IPS-15b (cell line): Measurements from ENCODE around the gene BRSK2.
"Not testable (repeated sequence)": the region's sequence is repeated elsewhere in the genome, so short reads cannot be mapped to it uniquely, and the experiment has no call there.

Experiments
- H3K27me3 ChIP-seq: one replicate; pipeline ENCODE4 v1.6.1; 2013; ENCODE audit warnings: low read length; ENCODE audit not compliant: control insufficient read depth, insufficient read depth
- H3K36me3 ChIP-seq: one replicate; pipeline ENCODE4 v1.6.1; 2013; ENCODE audit warnings: low read length; ENCODE audit not compliant: control insufficient read depth, insufficient read depth
- H3K4me1 ChIP-seq: one replicate; pipeline ENCODE4 v1.6.1; 2013; ENCODE audit warnings: mild to moderate bottlenecking, low read length; ENCODE audit not compliant: control insufficient read depth, insufficient read depth
- H3K4me3 ChIP-seq: one replicate; pipeline ENCODE4 v1.5.1; 2013; ENCODE audit warnings: low read depth, low read length
- H3K9ac ChIP-seq: one replicate; pipeline ENCODE4 v1.6.1; 2013; ENCODE audit warnings: low read depth, mild to moderate bottlenecking, low read length
- H3K9me3 ChIP-seq: one replicate; pipeline ENCODE4 v1.6.1; 2013; ENCODE audit warnings: mild to moderate bottlenecking, low read length; ENCODE audit not compliant: control insufficient read depth, insufficient read depth

BRSK2 gene

DNA sequence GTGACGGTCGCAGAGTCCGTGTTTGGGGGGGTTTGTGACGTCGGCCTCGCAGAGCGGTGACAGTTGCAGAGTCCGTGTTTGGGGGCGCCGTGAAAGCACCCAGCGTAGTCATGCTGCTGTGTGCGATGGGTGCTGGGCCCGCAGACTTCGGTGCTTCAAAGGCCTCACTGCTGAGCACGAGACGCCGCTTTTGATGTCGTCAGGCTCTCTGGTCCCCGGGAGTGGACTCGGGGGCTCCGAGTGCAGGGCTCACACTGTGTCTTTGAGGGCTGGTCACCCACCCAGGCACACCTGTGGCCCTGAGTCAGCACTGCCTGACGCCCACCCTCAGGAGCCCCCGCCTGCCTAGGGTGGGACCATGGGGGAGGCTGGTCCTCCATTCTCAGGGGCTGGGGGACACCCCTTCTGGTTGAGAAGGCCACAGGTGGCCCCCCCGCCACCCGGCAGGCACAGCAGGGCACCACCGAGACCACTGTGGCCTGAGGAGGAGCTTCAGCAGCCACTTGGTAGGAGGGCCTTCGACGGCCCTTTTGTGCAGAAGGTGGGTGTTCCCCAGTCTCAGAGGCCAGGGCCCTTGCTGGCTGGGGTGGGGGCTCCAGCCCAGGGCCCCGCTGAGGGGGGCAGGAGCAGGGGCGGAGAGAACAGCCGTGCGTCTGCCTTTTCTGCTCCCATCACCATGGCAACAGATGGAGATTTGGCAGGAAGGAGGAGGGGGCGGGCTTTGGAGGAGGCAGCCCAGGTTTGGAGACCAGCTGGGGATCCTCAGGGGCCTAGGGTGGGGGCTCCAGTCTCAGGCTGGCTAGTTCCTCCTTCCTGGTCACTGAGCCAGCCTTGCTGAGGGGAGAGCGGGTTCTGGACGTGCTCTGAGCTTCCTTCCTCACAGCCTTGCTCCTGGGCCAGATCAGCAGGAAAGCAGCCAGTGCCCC, 20.9 kb downstream of the BRSK2 start:
- H3K4me1 ChIP-seq: no peaks in the 10 kb centered on the region
- H3K27me3 ChIP-seq: no peaks in the 10 kb centered on the region
- no peak overlapping the region for H3K4me3 ChIP-seq
- H3K9ac ChIP-seq: no peak overlapping the region
- no peaks in the 10 kb centered on the region for H3K36me3 ChIP-seq
- peaks cover 12% of the 10 kb centered on the region for H3K9me3 ChIP-seq

DNA sequence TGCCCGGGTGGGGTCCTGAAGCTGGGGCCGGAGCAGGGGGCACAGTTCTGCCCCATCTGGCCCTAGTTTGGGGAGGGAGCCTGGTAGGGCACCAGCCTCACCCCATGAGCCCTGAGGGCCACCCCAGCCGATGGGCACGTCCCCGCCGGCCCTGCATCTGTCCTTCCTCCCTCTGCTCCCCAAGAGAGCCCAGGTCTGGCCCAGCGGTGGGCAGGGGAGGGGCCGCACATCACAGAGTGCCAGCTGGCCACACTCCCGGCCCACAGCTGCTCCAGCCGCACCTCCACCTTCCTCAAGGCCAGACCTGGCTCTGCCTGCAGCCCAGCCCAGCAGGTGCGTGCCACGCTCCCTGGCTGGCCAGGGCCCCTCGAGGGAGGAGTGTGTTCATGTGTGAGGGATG, 21.6 kb downstream of the BRSK2 start:
- Histone ChIP-seq H3K36me3 (no peaks in the 10 kb centered on the region), H3K27me3 (no peaks in the 10 kb centered on the region), H3K9me3 (peaks cover 19% of the 10 kb centered on the region), H3K4me3 (no peak overlapping the region), H3K4me1 (no peaks in the 10 kb centered on the region), H3K9ac (no peak overlapping the region)

DNA sequence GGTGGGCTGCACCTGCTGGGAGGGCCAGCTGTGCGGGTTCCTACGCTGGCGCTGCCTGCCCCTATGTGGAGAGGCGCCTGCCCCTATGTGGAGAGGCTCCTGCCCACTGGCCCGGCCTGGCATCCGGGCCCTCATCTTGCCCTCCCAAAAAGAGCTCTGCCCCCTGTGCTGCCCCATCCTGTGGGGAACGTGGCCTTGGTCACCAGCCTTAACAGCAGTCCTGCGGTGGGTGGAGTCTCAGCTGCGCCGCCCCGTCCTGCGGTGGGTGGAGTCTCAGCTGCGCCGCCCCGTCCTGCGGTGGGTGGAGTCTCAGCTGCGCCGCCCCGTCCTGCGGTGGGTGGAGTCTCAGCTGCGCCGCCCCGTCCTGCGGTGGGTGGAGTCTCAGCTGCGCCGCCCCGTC, 22.0 kb downstream of the BRSK2 start:
- not testable (repeated sequence) for H3K4me1 ChIP-seq, H3K36me3 ChIP-seq, H3K9ac ChIP-seq, H3K27me3 ChIP-seq, H3K4me3 ChIP-seq
- peaks cover 22% of the 10 kb centered on the region for H3K9me3 ChIP-seq

DNA sequence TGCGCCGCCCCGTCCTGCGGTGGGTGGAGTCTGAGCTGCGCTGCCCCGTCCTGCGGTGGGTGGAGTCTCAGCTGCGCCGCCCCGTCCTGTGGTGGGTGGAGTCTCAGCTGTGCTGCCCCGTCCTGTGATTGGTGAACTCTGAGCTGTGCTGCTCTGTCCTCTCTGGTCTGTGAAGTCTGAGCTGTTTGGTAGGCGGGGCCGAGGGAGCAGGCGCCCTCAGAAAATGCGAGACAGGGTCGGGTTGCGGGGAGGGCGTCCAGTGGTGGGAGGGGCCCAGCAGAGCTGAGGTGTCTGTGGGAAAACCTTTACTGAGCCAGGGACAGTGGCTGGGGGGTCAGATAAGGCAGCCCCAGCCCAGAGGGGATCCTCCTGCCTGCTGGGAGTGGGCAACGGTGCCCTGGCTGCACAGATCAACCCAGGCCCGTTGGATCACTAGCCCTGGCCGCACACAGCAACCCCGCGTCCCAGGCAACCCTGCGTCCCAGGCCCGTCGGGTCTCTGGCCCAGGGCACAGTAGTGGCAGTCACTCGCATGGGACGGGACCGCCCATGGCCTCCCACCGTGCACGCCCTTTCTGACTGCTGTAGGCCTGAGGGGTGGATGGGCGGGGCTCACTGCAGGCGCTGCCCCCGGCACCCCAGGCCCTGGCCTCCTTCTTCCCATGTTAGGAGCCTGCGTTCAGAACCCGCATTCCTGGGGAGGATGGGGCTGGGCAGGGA, 22.8 kb downstream of the BRSK2 start:
- H3K36me3 ChIP-seq: no peaks in the 10 kb centered on the region
- no peaks in the 10 kb centered on the region for H3K27me3 ChIP-seq
- H3K4me3 ChIP-seq: no peak overlapping the region
- H3K9ac ChIP-seq: no peak overlapping the region
- no peaks in the 10 kb centered on the region for H3K4me1 ChIP-seq
- peaks cover 28% of the 10 kb centered on the region for H3K9me3 ChIP-seq

DNA sequence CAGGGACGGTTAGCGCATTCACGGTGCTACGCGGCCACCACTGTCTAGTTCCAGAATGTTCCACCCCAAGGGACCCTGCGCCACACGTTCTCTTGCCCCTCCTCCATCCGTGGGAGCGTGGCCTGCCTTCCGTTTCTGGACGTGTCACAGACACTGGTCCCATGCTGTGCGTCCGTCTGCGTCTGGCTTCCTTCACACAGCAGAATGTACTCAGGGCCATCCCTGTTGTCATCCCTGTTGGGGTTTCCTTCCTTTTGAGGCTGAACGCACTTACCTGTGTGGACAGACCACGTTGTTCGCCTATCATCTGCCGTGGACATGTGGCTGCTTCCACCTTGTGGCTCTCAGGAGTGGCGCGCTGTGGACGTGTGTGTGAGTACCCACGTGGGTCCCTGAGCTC, 24.9 kb downstream of the BRSK2 start:
- Histone ChIP-seq H3K36me3 (no peaks in the 10 kb centered on the region), H3K27me3 (no peaks in the 10 kb centered on the region), H3K9me3 (peaks cover 34% of the 10 kb centered on the region), H3K9ac (no peak overlapping the region), H3K4me1 (no peaks in the 10 kb centered on the region), H3K4me3 (no peak overlapping the region)

DNA sequence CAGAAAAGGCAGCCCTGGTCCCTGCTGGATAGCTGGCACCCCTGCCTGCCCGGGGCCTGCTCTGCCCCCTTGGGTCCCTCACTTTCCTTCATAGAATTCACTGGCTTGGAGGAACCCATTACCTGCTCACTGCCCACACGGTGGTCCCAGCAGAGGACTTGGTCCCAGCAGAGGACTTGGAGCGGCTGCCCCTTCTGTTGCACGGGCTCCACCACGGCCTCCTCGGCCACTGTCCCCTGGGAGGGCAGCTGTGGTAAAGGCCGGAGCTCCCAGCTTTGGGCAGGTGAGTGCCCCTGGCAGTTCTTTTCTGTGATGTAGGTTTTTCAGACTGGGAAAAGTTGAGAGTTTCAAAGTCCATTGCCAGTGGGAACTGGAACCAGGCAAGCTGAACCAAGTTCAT, 25.9 kb downstream of the BRSK2 start:
- Histone ChIP-seq H3K9ac (no peak overlapping the region), H3K4me1 (no peaks in the 10 kb centered on the region), H3K36me3 (no peaks in the 10 kb centered on the region), H3K27me3 (no peaks in the 10 kb centered on the region), H3K4me3 (no peak overlapping the region), H3K9me3 (peaks cover 34% of the 10 kb centered on the region)

DNA sequence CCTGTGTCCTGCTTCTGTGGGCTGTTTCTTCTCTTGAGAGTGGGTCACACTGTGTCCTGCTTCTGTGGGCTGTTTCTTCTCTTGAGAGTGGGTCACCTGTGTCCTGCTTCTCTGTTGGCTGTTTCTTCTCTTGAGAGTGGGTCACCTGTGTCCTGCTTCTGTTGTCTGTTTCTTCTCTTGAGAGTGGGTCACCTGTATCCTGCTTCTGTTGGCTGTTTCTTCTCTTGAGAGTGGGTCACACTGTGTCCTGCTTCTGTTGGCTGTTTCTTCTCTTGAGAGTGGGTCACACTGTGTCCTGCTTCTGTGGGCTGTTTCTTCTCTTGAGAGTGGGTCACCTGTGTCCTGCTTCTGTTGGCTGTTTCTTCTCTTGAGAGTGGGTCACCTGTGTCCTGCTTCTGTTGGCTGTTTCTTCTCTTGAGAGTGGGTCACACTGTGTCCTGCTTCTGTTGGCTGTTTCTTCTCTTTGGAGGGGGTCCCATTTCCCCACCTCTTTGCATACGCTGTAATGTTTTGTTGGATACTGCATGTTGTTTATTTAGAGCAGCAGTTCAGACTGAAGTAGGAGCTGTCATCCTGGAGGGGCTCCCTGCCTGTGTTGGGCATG, 28.6 kb downstream of the BRSK2 start:
- not testable (repeated sequence) for H3K9ac ChIP-seq, H3K4me1 ChIP-seq, H3K36me3 ChIP-seq, H3K27me3 ChIP-seq, H3K4me3 ChIP-seq
- H3K9me3 ChIP-seq: peaks cover 34% of the 10 kb centered on the region

DNA sequence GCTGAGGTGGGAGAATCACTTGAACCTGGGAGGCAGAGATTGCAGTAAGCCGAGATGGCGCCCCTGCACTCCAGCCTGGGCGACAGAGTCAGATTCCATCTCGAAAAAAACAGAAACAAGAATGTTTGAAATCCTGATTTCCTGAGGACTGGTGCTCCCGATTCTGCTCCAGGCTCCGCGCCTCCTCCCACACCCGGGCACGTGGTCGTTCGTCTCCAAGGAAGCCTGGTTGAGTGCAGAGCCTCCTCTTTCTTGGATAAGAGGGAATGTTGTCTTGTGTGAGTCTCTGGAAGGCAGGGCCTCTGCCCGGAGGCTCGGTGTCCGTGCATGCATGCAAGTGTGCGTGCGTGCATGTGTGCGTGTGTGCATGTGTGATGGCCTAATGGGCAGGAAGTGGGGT, 30.1 kb downstream of the BRSK2 start:
- peaks cover 26% of the 10 kb centered on the region for H3K9me3 ChIP-seq
- H3K27me3 ChIP-seq: no peaks in the 10 kb centered on the region
- H3K9ac ChIP-seq: no peak overlapping the region
- no peaks in the 10 kb centered on the region for H3K36me3 ChIP-seq
- no peak overlapping the region for H3K4me3 ChIP-seq
- no peaks in the 10 kb centered on the region for H3K4me1 ChIP-seq

DNA sequence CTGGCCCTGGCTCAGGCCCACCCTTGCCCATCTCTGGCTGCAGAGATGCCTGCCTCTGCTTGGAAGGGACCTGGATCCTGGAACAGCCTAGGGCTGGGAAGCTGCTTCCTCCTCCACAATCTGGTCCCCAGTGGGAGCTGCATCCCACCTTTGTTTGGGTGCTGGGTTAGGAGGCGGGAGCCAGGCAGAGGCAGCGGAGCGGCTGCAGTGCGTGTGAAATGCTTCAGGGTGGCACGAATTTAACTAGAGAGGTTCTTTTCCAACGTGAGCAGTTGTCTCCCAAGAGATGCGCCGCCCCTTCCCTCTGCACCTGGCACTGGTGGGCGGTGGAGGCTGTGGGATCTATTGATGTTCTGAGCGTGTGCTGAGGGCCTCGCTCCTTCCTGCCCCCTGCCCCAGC, 31.6 kb downstream of the BRSK2 start:
- Histone ChIP-seq H3K4me3 (no peak overlapping the region), H3K9ac (no peak overlapping the region), H3K4me1 (no peaks in the 10 kb centered on the region), H3K9me3 (peaks cover 15% of the 10 kb centered on the region), H3K36me3 (no peaks in the 10 kb centered on the region), H3K27me3 (no peaks in the 10 kb centered on the region)

DNA sequence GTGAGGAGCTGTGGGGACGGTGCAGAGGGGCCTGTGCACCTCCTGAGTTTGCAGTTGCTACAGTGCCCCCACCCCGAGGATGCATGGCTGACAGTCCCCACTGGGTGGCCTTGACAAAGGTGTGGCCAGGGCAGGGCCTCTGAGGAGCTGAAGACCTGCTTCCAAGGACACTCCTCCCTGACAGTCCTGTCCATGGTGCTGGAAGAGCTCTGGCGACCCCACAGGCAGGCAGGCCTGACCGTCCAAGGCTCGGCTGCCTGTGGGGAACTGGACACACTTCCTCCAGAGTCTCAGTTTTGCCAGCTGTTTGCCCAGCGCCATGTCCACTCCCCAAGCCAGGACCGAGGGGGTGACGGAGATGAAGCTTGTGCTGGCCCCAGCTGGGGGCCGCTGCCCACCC, 32.7 kb downstream of the BRSK2 start:
- Histone ChIP-seq H3K36me3 (no peaks in the 10 kb centered on the region), H3K9me3 (peaks cover 6% of the 10 kb centered on the region), H3K4me3 (no peak overlapping the region), H3K9ac (no peak overlapping the region), H3K4me1 (no peaks in the 10 kb centered on the region), H3K27me3 (no peaks in the 10 kb centered on the region)

DNA sequence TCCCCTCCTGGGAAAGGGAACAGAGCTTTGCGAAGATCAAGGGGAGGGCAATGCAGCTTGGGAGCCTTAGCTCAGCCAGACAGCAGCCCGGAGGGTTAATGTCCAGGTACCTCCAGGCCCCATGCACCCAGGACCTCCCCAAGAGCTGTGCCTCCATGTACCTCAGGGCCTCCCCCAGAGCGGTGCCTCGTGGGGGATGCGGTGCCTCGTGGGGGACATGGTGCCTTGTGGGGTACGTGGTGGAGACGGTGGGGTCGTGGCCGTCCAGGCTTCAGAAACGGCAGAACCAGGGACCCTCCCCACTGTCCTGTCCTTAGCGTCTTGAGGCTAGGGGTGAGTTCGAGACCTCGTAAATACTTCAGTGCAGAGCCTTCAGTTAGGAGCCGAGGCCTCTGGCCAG, 33.2 kb downstream of the BRSK2 start:
- Histone ChIP-seq H3K9ac (no peak overlapping the region), H3K27me3 (no peaks in the 10 kb centered on the region), H3K9me3 (peaks cover 6% of the 10 kb centered on the region), H3K4me1 (no peaks in the 10 kb centered on the region), H3K36me3 (no peaks in the 10 kb centered on the region), H3K4me3 (no peak overlapping the region)

DNA sequence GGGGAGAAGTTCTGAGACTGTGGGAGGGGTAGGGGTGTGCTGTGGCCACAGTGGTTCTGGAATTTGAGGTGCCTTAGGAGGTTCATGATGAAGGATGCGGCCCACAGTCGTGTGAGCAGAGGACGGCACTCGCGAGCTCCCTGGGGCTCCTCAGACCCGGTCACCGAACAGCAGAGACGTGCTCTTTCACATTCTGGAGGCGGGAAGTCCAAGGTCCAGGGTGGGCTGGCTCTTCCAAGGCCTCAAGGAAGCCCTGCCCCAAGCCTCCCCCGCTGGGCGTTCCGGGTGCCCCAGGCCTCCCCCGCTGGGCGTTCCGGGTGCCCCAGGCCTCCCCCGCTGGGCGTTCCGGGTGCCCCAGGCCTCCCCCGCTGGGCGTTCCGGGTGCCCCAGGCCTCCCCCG, 33.7 kb downstream of the BRSK2 start:
- not testable (repeated sequence) for H3K27me3 ChIP-seq

More for the DNA sequence above, 33.7 kb downstream of the BRSK2 start:
- H3K36me3 ChIP-seq, H3K9ac ChIP-seq, H3K4me3 ChIP-seq, H3K4me1 ChIP-seq, H3K9me3 ChIP-seq: not testable (repeated sequence)
